Muscle of arm (tissue), 14 donors: Measurements from ENCODE around the gene ELK3. TPM values are rescaled to one million over a fixed set of nuclear protein-coding genes. Genes with fewer than 3 reads are reported as not detected.

Experiments
- DNase-seq: peaks from one replicate; pipeline ENCODE4 v3.0.0-alpha.2; 2013
- long read RNA-seq, 11 donors: transcript quantifications; one replicate each; lab custom pipeline, GENCODE V29; 2026
- polyA plus RNA-seq, 12 donors: library from polyadenylated mRNA; unstranded; fragments of 120-200 nt; gene quantifications; one replicate each; pipeline ENCODE4 v1.2.1, GENCODE V29; 2013; ENCODE audit not compliant: insufficient read length in 12 of 12

ELK3 gene
- 10 to 100 TPM in 11 of 12 donors, not detected in 1; 34.4 to 64.2 (median 39.1) TPM for polyA plus RNA-seq
- long read RNA-seq, donor 1, full-length matches to known transcripts = 4 of 11 reads
- long read RNA-seq, donor 1, partial matches to known transcripts = 7 of 11 reads
- long read RNA-seq, donor 1, other reads (novel, unspliced or antisense) = 0 of 11 reads
- long read RNA-seq, donor 2, full-length matches to known transcripts = 10 of 18 reads
- long read RNA-seq, donor 2, partial matches to known transcripts = 8 of 18 reads
- long read RNA-seq, donor 2, other reads (novel, unspliced or antisense) = 0 of 18 reads
- long read RNA-seq, donor 3, full-length matches to known transcripts = 1 of 6 reads
- long read RNA-seq, donor 3, partial matches to known transcripts = 5 of 6 reads
- long read RNA-seq, donor 3, other reads (novel, unspliced or antisense) = 0 of 6 reads
- long read RNA-seq, donor 4, full-length matches to known transcripts = 1 of 1 reads
- long read RNA-seq, donor 4, partial matches to known transcripts = 0 of 1 reads
- long read RNA-seq, donor 4, other reads (novel, unspliced or antisense) = 0 of 1 reads
- long read RNA-seq, donor 5 = 0 reads
- long read RNA-seq, donor 6, full-length matches to known transcripts = 2 of 2 reads
- long read RNA-seq, donor 6, partial matches to known transcripts = 0 of 2 reads
- long read RNA-seq, donor 6, other reads (novel, unspliced or antisense) = 0 of 2 reads
- long read RNA-seq, donor 7, full-length matches to known transcripts = 6 of 6 reads
- long read RNA-seq, donor 7, partial matches to known transcripts = 0 of 6 reads
- long read RNA-seq, donor 7, other reads (novel, unspliced or antisense) = 0 of 6 reads
- long read RNA-seq, donor 8, full-length matches to known transcripts = 7 of 12 reads
- long read RNA-seq, donor 8, partial matches to known transcripts = 5 of 12 reads
- long read RNA-seq, donor 8, other reads (novel, unspliced or antisense) = 0 of 12 reads
- long read RNA-seq, donor 9, full-length matches to known transcripts = 7 of 16 reads
- long read RNA-seq, donor 9, partial matches to known transcripts = 9 of 16 reads
- long read RNA-seq, donor 9, other reads (novel, unspliced or antisense) = 0 of 16 reads
- long read RNA-seq, donor 10, full-length matches to known transcripts = 10 of 10 reads
- long read RNA-seq, donor 10, partial matches to known transcripts = 0 of 10 reads
- long read RNA-seq, donor 10, other reads (novel, unspliced or antisense) = 0 of 10 reads
- long read RNA-seq, donor 11, full-length matches to known transcripts = 8 of 49 reads
- long read RNA-seq, donor 11, partial matches to known transcripts = 41 of 49 reads
- long read RNA-seq, donor 11, other reads (novel, unspliced or antisense) = 0 of 49 reads

DNA sequence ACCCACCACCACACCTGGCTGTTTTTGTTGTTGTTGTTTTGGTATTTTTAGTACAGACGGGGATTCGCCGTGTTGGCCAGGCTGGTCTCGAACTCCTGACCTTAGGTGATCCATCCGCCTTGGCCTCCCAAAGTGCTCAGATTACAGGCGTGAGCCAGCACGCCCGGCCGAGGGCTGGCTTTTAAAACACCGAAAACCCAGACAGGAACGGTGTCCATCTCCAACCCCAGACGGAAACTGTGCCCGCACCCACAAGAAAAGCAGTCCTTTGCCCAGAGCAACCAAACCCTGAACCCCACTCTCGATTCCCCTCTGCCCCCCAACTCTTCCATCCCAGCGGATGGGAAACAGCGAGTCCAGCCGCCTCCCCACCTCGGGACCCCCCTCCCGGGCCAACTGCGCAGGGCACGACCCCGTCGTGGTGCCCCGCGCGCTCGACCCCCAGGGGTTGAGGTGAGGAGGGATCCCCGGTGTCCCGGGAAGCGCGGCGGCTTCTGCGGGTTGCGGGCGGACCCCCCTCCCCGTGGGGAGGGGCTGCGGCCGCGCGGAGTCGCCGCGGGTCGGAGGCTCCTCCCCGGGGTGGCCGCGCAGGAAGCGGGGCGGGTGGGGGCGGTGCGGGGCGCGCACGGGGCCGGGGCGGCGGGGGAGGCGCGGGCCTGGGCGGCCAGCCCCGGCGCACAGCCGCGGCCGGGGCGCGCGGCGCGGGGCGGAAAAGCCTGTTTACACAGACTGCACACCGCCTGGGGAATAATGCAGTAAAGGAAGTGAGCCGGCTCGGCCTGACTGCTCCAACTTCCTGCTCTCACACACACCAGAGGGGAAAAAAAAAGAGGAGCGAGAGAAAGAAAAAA is at the start of gene ELK3:
ELK3 (plus strand) TSS at position 651 of the 851 bp plus-strand sequence.
- peak; percentile 67 for DNase-seq

DNA sequence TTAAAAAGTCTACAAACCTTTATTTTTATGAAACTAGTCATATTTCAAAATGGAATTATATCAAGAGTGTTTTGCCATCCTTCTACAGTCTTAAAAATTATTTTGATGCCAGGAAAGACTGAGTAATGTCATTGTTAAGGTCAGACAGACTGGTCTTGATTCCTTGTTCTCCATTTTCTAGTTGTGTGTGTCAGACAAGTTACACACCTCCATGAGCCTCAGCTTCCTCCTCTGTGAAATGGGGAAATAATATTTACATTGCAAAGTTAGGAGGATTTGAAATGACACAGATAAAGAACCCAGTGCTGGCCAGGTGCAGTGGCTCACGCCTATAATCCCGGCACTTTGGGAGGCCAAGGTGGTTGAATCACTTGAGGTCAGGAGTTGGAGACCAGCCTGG is 47.4 kb upstream of the ELK3 start:
- DNase-seq = no peak

DNA sequence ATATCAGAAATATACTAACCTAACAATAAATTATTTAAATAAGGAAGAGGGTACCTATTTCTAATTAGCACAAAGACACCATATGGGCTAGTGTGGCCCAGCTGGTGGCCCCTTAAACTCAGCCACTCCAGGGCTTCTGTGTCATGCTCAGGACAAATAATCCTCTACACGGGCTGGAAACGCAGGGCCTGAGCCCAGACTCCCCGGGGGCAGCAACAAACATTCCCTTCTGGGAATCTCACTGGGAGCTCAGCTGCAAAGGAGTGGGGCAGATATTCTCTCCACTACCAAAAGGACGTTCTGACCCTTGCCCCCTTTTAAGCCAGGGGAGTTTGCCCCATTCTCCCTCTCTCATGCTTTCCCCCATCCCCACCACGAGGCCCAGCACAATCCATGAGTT is 43.7 kb upstream of the ELK3 start:
- no peak for DNase-seq

DNA sequence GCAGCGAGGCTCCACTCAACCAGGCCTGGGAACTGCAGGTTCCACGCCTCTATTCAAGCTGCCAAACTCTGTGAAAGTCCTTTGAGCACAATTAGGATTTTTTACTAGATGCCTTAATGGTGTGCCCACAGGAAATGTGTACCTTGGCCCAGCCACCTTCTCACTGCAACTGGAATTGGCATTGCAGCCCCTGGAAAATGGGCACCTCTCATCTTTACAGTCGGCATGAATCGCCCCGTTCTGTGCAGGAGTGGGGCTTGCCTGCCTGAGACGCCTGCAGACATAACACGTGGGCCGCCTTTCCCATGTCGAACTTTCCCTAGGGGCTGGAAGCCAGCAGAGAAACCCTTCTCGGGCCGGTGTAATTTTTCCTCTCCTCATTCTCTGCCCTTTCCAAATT is 42.0 kb upstream of the ELK3 start:
- DNase-seq = no peak

DNA sequence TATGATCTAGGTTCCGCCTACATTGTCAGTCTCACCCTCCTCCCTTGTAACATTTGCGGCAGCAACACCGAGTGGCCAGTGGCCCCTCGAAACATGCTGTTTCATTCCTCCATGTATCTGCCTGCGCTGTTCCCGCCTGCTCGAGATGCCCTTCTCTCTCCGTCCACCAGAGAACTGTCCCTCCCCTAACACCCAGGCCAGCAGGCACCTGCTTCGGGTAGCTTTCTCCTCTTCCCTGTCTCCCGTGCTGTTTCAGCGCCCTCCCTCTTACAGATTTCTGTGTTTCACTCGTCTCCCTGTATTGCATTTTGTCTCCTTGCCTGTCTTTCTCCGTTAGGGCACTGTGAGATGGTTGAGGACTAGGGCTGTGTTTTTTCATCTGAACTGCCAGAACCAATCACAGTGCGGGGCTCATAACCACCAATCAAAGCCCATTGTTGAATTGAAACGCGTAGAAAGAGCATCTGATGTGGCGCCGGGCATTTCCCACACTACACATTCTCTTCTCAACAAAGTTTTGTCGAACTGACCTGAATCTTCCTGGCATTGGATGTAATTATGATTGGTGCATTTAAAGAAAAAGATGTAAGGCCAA is 40.9 kb upstream of the ELK3 start:
- DNase-seq = no peak

DNA sequence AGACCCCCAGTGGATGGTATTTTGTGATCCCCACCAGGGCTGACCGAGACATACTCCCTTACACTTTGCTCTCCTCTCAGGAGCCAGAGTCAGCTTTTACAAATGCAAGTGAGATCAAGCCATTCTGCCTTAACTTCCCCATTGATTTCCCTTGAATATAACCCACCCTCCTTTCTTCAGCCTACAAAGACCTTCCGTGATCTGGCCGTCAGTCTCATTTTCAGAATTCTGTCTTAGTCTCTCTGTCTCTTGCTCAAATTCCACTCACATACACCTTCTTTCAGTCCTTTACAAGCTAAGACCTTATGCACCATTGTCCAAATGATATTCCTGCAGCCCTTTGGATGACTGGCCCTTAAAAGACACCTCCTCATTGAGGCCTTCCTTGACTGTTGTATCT is 39.0 kb upstream of the ELK3 start:
- DNase-seq = no peak

DNA sequence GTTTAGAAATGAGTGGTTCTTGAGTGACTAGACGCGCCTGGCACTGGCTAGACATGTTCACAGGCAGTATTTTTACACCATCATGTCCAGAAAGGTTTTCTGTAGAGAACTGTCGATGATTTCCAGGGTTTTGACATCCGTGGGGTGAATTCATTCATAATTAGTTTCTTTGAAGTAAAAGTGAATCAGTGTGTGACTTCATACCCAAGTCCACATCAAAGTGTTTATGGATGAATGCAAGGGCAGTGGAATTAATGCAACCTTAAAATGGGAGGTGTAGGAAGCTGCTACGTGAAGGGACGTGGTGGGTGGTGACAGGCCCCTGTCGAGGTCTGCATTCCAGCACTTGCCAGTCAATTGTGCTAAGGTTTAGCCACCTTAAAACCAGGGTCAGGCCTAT is 38.4 kb upstream of the ELK3 start:
- DNase-seq = no peak

DNA sequence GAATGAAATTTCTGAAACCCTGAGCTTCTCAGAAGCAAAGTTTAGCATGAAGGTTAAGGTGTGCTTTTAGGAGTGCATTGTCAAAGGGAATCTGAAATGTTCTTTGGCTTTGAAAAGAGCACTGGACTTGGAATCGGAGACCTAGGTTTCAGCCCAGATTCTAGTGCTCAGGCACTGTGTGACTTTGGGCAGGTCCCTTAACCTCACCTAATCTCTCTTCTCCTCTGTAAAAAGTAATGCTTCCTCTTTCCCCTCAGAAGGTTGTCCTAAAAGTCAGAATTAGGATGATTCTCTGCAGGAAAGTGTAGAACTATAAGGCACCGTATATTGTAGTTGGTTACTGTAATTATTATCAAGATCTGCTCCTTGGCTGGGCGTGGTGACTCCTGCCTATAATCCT is 38.0 kb upstream of the ELK3 start:
- DNase-seq = no peak

DNA sequence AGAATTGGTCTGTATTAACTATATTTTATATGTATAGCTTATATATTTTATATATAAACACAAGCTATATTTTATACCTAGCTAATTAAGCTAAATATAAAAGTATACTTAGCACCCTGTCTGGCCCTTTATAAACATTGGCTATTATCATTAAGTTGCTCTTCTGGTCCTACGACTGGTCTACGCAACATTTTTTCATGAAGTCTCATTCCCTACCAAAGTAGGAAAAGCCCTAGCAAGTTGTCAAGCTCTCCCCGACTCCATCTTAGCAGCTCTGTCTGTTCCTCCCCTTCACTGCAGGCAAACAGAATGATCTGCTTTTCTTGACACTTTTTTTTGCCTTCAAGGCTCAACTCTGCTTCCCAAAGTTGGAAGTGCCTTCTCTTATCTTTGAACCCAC is 36.7 kb upstream of the ELK3 start:
- no peak for DNase-seq

DNA sequence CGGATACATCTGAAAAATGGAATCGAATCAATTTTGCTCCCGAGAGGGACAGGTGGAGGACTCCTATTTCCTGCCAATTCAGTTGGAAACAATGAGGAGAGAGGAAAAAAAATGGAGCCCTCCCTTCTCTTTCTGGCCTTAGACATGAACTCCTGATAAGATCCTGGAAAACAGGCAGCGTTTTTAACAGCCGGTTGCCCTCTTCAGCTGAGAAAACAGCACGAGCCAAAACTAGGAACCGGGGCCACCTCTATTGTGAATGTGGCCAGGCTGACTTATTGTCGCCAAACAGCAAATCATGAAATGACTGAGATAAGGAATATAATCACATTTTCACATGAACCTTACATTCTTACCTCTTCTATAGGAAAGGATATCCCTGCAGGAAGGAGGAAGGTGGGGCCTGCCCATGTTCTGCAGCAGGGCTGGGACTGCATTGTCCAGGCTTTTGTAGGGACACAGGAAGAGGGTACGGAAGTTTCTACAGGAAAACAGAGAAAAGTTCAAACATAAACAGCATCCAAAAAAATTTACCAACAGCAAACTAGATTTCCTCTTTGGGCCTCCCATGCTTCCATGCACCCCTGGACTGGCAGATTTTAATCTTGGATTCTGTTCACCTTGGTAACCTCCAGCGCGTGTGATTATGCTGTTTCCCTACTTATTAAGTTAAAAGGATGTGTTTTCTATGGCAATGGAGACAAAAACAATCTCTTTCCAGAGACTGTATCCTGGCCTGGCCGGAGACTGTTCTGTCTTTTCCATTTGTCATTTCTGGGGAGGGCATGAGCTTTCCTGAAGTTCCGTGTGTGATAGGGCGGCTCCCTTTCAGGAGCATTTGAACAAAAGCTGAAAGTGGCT is 29.0 kb upstream of the ELK3 start:
- no peak for DNase-seq

DNA sequence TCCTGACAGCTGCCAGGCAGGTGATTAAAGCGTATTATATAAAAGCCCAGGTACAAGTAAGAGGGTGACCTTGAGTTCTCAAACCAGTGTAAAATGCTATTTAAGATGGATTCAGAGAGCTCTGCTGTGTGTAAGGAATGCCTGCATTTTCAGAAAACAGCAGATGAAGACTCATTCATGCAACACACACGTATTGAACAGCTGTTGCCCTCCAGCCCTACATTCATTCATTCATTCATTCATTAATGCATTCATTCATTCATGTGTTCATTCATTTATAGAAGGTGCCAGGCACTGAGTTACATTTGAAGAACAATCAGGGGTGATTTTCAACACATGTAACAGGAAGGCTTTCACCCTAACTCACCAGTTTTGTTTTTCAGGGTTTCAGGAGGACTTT is 27.4 kb upstream of the ELK3 start:
- DNase-seq = no peak

DNA sequence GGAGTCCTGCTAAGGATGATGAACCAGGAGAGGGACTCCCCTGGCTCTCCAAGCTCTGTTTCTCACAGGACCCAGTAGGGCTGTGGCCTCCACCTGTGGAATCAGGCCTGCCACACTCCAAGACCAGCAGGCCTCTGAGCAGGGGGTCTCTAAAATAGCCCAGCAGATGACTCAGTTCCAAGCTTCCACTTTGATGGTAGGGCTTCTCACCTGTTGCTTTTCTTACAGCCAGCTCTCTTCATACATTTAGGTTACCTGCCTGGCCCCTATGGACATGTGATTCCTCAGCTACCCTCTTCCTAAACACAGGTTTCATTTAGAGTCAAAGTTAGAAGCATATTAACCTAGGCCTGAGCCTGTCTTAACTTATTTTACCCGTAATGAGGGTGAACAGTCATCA is 26.7 kb upstream of the ELK3 start:
- no peak for DNase-seq

DNA sequence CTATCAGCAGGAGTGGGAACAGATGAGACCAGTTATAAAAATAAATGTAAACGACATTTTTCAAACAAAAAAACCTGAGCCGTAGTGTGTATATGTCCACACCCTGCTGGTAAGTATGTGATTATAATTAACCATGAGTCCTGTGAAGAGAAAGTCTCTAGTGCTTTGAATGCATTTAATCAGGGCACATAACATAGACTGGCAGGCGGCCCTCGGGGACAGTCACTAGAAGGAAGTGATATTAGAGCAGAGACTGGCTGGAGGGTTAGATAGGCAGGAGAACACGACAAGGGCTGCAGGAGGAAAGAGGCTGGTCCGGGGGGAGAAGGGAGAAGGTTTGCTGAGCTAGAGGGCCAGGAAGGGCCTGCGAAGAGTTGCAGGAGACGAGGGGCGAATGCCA is 23.8 kb upstream of the ELK3 start:
- no peak for DNase-seq

DNA sequence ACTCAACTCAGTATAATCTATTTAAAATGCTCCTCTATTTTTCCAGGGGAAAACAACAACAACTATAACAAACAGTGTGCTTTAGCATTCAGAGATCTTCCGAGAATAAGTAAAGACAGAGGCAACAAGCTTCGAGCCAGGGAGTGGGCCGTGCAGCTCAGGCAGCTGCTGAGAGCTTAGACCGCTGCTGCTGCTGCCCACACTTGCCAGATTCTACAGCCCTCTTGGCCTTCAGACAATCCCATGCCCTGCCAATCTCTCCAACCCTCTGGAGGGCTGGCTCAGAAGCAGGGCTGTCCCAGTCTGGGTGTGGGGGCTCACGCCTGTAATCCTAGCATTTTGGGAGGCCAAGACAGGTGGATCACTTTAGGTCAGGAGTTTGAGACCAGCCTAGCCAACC is 23.4 kb upstream of the ELK3 start:
- no peak for DNase-seq

DNA sequence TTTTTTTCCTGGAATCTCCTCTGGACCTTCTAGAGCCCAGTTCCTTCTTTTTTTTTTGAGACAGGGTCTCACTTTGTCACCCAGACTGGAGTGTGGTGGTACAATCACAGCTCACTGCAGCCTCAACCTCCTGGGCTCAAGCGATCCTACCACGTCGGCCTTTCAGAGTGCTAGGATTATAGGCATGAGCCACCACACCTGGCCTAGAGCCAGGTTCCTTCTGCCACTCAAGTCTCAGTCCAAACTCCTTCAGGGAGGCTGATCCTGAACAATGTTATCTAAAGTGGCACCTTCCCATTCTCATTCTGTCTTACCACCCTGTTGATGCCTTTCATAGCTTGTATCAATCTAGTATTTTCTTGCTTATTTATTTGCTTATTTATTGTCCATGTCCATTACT is 22.3 kb upstream of the ELK3 start:
- no peak for DNase-seq

DNA sequence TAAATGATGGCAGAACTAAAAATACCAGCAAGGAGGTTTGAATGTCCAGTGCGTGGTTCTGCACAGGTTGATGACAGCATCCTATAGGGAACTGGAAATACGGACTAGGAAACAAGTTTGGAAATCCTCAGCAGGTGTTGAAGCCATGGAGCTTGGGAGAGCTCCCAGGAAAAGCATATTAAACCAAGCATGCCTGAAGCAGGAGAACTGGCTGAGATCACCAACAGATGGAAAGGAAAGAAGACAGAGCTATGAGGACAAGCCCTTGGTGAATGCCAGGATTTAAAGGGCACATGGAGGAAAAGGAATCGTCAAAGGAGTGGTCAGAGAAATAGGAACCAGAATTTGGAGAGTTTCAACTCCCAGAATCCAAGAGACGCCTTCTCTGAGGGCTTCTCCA is 21.2 kb upstream of the ELK3 start:
- no peak for DNase-seq

DNA sequence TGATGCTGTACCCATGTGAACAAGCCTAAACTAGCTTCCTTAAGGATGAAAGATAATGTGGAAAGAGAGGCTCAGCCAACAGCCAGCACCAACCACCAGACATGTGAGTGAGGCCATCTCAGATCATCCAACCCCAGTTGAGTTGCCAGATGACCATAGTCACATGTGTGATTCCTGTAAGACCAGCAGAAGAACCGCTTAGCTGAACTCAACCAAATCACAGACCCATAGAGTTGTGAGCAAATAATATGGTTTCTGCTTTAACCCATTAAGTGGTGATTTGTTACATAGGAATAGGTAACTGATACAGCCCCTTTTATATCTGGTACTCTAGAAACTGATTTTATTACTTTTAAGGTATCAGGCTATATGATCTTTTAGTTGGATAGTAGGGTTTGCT is 17.6 kb upstream of the ELK3 start:
- no peak for DNase-seq

DNA sequence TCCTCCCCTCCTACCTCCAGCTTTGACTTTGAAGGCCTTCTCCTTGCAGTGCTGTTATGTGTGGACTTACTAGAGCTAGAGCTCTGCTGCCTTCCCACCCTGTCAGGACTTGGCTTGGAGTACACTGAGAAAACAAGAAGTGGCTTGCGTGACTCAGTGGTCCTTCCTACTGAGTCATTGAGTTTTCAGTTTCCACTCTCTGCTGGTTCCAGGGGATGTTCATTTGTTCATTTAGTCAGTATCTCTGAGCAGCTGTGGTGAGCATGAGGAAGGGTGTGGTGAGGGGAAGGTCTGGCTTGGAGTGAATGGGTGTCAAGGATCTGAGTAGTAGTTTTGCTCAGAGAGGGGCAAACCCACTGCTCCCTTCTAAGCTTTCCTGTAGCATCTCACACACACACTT is 17.2 kb upstream of the ELK3 start:
- DNase-seq = no peak

DNA sequence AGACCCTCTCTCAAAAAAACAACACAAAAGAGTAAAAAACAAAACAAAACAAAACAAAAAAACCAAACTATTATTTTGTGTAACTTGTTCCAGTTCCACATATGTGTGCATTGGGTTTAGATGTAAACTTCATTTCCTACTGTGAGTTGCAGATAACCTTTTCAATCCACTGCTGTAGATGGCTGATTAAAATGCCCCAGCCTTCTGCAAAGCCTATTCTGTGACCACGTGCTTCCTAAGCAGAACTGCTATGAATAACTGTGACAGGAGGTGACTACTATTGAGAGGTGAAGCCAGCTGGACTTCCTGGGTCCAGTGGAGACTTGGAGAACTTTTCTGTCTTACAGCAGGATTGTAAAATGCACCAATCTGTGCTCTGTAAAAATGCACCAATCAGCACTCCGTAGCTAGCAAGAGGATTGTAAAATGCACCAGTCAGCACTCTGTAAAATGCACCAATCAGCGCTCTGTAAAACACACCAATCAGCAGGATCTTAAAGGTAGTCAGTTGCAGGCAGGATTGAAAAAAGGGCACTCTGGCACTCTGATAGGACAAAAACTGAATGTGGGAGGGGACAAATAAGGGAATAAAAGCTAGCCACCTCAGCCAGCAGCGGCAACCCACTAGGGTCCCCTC is 10.3 kb upstream of the ELK3 start:
- DNase-seq = no peak
